ENCODE measurements around the gene PVRIG. TPM values are rescaled to one million over a fixed set of nuclear protein-coding genes. Genes with fewer than 3 reads are reported as not detected.
"Not testable (repeated sequence)": the region's sequence is repeated elsewhere in the genome, so short reads cannot be mapped to it uniquely, and the experiment has no call there.

Gene PVRIG
- total RNA-seq, 1 donor from 2014 or later = not detected

- Mint-ChIP-seq H3K36me3 (ENCODE audit: unreplicated experiment) (peaks cover 13% of the 10 kb centered on the region), H3K27ac (ENCODE audit: unreplicated experiment) (no peak overlapping the region), H3K27me3 (ENCODE audit: unreplicated experiment) (peaks cover 17% of the 10 kb centered on the region), H3K9me3 (ENCODE audit: unreplicated experiment) (peaks cover 16% of the 10 kb centered on the region), H3K4me3 (ENCODE audit: unreplicated experiment) (peak overlapping the region; percentile 98), H3K4me1 (ENCODE audit: low read depth, unreplicated experiment) (peaks cover 19% of the 10 kb centered on the region)
- no peak for TF ChIP-seq CTCF (IDR thresholded peaks at IDR 0.05; ENCODE audit: partially characterized antibody, unreplicated experiment)
- DNase-seq = no peak
Observed at GRCh38 chr7:100174582-100174981, 45.2 kb upstream of the PVRIG start.

GRCh38 chr7:100175296-100175935 lies 44.3 kb upstream of the PVRIG start:
- Mint-ChIP-seq H3K9me3 (ENCODE audit: unreplicated experiment) (peaks cover 16% of the 10 kb centered on the region), H3K36me3 (ENCODE audit: unreplicated experiment) (peaks cover 13% of the 10 kb centered on the region), H3K4me3 (ENCODE audit: unreplicated experiment) (peak overlapping the region; percentile 98), H3K27ac (ENCODE audit: unreplicated experiment) (peak overlapping the region; percentile 45), H3K4me1 (ENCODE audit: low read depth, unreplicated experiment) (peaks cover 18% of the 10 kb centered on the region), H3K27me3 (ENCODE audit: unreplicated experiment) (peaks cover 16% of the 10 kb centered on the region)
- no peak for TF ChIP-seq CTCF (IDR thresholded peaks at IDR 0.05; ENCODE audit: partially characterized antibody, unreplicated experiment)
- no peak for DNase-seq

GRCh38 chr7:100176096-100177044 lies 43.4 kb upstream of the PVRIG start:
- H3K27me3 Mint-ChIP-seq (ENCODE audit: unreplicated experiment) = peaks cover 13% of the 10 kb centered on the region
- H3K36me3 Mint-ChIP-seq (ENCODE audit: unreplicated experiment) = peaks cover 8% of the 10 kb centered on the region
- H3K4me1 Mint-ChIP-seq (ENCODE audit: low read depth, unreplicated experiment) = peaks cover 14% of the 10 kb centered on the region
- TF ChIP-seq CTCF (IDR thresholded peaks at IDR 0.05; ENCODE audit: partially characterized antibody, unreplicated experiment) = no peak
- H3K4me3 Mint-ChIP-seq (ENCODE audit: unreplicated experiment) = peak overlapping the region; percentile 98
- peak overlapping the region; percentile 94 for H3K27ac Mint-ChIP-seq (ENCODE audit: unreplicated experiment)
- H3K9me3 Mint-ChIP-seq (ENCODE audit: unreplicated experiment) = peaks cover 15% of the 10 kb centered on the region
- DNase-seq = no peak

- peak; percentile 100 for DNase-seq
- H3K36me3 Mint-ChIP-seq (ENCODE audit: unreplicated experiment) = peaks cover 8% of the 10 kb centered on the region
- peaks cover 13% of the 10 kb centered on the region for H3K27me3 Mint-ChIP-seq (ENCODE audit: unreplicated experiment)
- H3K4me3 Mint-ChIP-seq (ENCODE audit: unreplicated experiment) = peak within 1 kb of the TSS; percentile 98
- peak within 1 kb of the TSS; percentile 94 for H3K27ac Mint-ChIP-seq (ENCODE audit: unreplicated experiment)
- H3K4me1 Mint-ChIP-seq (ENCODE audit: low read depth, unreplicated experiment) = peaks cover 12% of the 10 kb centered on the region
- TF ChIP-seq CTCF (IDR thresholded peaks at IDR 0.05; ENCODE audit: partially characterized antibody, unreplicated experiment) = no peak
- H3K9me3 Mint-ChIP-seq (ENCODE audit: unreplicated experiment) = peaks cover 12% of the 10 kb centered on the region
Observed at GRCh38 chr7:100177045-100178001, 42.4 kb upstream of the PVRIG start, which contains the start of the genes GPC2 and STAG3. Gene GPC2, minus strand, starts transcription at chr7:100177381. Its CDS starts 182 bp downstream, at chr7:100177199. Gene STAG3, plus strand, starts transcription at chr7:100177918. Its CDS starts 2,639 bp downstream, at chr7:100180557.

- not testable (repeated sequence) for H3K27ac Mint-ChIP-seq (ENCODE audit: unreplicated experiment); H3K27me3 Mint-ChIP-seq (ENCODE audit: unreplicated experiment); H3K4me1 Mint-ChIP-seq (ENCODE audit: low read depth, unreplicated experiment); H3K36me3 Mint-ChIP-seq (ENCODE audit: unreplicated experiment); DNase-seq; H3K4me3 Mint-ChIP-seq (ENCODE audit: unreplicated experiment)
- H3K9me3 Mint-ChIP-seq (ENCODE audit: unreplicated experiment) = peaks cover 12% of the 10 kb centered on the region
Observed at GRCh38 chr7:100180084-100180483, 39.7 kb upstream of the PVRIG start.

- H3K27me3 Mint-ChIP-seq (ENCODE audit: unreplicated experiment); H3K4me1 Mint-ChIP-seq (ENCODE audit: low read depth, unreplicated experiment); H3K4me3 Mint-ChIP-seq (ENCODE audit: unreplicated experiment); DNase-seq; H3K9me3 Mint-ChIP-seq (ENCODE audit: unreplicated experiment); H3K27ac Mint-ChIP-seq (ENCODE audit: unreplicated experiment); H3K36me3 Mint-ChIP-seq (ENCODE audit: unreplicated experiment): not testable (repeated sequence)
Observed at GRCh38 chr7:100182616-100183015, 37.1 kb upstream of the PVRIG start.

GRCh38 chr7:100183090-100183489 lies 36.7 kb upstream of the PVRIG start:
- H3K4me1 Mint-ChIP-seq (ENCODE audit: low read depth, unreplicated experiment); DNase-seq; H3K27ac Mint-ChIP-seq (ENCODE audit: unreplicated experiment); H3K36me3 Mint-ChIP-seq (ENCODE audit: unreplicated experiment); H3K9me3 Mint-ChIP-seq (ENCODE audit: unreplicated experiment); H3K27me3 Mint-ChIP-seq (ENCODE audit: unreplicated experiment); H3K4me3 Mint-ChIP-seq (ENCODE audit: unreplicated experiment): not testable (repeated sequence)

All from glutamatergic neuron (in vitro differentiated cells).